Sigmoid colon (tissue), 7 donors: ENCODE data around the gene SYS1. TPM values are rescaled to one million over a fixed set of nuclear protein-coding genes. Genes with fewer than 3 reads are reported as not detected.

Source experiments
- DNase-seq: peaks from one replicate; pipeline ENCODE4 v3.0.0-alpha.2; 2019
- H3K27ac ChIP-seq, 4 donors: fragments of 200-600 bp; sonication (generic); one replicate each; pipeline ENCODE4 v1.5.1; 2016 to 2019; ENCODE audit warnings: mild to moderate bottlenecking in 1 of 4
- H3K27me3 ChIP-seq, 3 donors: fragments of 200-600 bp; sonication (generic); one replicate each; pipeline ENCODE4 v1.5.1; 2019; ENCODE audit warnings: mild to moderate bottlenecking in 1 of 3
- H3K36me3 ChIP-seq, 4 donors: fragments of 200-600 bp; sonication (generic); one replicate each; pipeline ENCODE4 v1.5.1; 2016 to 2019
- H3K4me1 ChIP-seq, 4 donors: fragments of 200-600 bp; sonication (generic); one replicate each; pipeline ENCODE4 v1.5.1; 2017 to 2019
- H3K4me3 ChIP-seq, 4 donors: fragments of 200-600 bp; sonication (generic); one replicate each; pipeline ENCODE4 v1.5.1; 2017 to 2019; ENCODE audit warnings: mild to moderate bottlenecking in 2 of 4, moderate library complexity in 1 of 4
- H3K9me3 ChIP-seq, 4 donors: fragments of 200-600 bp in 3 of 4; sonication (generic) in 3 of 4; one replicate each; pipeline versions ENCODE4 v1.5.1 to v1.6.1; 2013 to 2019
- CTCF ChIP-seq, 4 experiments: fragments of 450-650 bp in 3 of 4; fragments of 200-600 bp in 1 of 4; IDR thresholded peaks; one replicate each; pipeline ENCODE4 v1.5.1; 2016 to 2019; ENCODE audit warnings: antibody characterized with exemption in 4 of 4, mild to moderate bottlenecking in 3 of 4, moderate library complexity in 2 of 4
- EP300 ChIP-seq, 4 donors: sonication (generic); formaldehyde crosslinking; IDR thresholded peaks; one replicate each; pipeline ENCODE4 v1.6.1; 2017; ENCODE audit warnings: antibody characterized with exemption in 4 of 4
- POLR2A ChIP-seq, 2 donors: fragments of 450-650 bp; IDR thresholded peaks; one replicate each; pipeline ENCODE4 v1.6.1; 2016; ENCODE audit warnings: antibody characterized with exemption in 2 of 2, mild to moderate bottlenecking in 2 of 2, moderate library complexity in 2 of 2
- POLR2AphosphoS5 ChIP-seq, 4 donors: sonication (generic); formaldehyde crosslinking; IDR thresholded peaks; one replicate each; pipeline ENCODE4 v1.6.1; 2017; ENCODE audit warnings: antibody characterized with exemption in 4 of 4
- WGBS, 2 donors: extraction: QIAGEN DNeasy Blood & Tissue Kit; methylation state at CpG; one replicate each; pipeline ENCODE4 v1.1.7; 2013; 5-methylcytosine and 5-hydroxymethylcytosine counted together
- intact Hi-C: fragments of 100-400 bp; cut with DNase I; formaldehyde crosslinking; loops from one replicate; pipeline ENCODE4 v1.15.1; 2023
- polyA plus RNA-seq, 3 donors: library from polyadenylated mRNA; stranded (reverse); fragments of 200-250 nt; gene quantifications; one replicate each; pipeline ENCODE4 v1.2.3, GENCODE V29; 2013
- total RNA-seq, 4 donors: library from RNA; depleted of rRNA; stranded (reverse); fragments of >200 nt; gene quantifications; one replicate each; pipeline ENCODE4 v1.1.0, GENCODE V29; 2016
- donor health status: healthy with polysubstance abuse.
- donor health status: Bipolar disorder and iron deficiency.
- donor health status: healthy.

SYS1 gene
- total and polyA plus RNA-seq, 7 donors, result 14.4 to 58.7 (median 44.2) TPM

DNA sequence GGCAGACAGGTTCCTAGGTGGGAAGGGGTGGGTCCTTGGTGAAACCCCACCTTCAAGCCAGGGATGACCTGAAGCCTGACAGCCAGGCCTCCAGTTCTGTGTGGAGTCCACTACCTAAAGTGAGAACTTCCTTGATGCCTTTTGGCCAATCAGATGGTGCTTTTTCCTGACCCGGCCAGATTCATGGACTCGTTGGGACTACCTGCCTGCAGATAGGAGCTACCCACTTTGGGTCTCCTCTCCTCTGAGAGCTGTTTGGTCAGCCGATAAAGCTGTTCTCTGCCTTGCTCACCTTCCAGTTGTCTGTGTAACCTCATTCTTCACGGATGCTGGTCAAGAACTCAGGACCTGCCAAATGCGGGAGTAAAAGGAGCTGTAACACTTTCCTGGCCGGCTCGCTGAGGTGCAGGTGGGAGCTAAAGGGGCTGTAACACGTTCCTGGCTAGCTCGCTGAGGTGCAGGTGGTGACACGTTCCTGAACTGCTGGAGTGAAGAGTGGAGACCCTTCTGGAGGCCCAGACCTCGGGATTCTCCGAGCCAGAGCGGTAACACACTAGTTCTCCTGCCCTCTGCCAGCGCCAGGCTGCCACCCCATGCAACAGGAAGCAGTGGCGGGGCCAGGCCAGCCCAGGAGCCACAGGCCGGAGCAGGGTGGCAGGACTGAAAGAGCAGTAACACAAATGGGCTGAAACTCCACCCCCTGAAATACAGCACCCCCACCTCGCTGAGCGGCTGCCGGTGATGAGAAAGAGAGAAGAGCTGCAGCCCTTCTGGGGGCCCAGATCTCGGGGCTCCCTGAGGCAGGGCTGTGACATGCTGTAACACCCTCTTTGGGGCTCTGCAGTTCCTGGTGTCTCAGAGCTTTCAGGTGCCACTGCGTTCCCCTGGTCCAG, 31.5 kb downstream of the SYS1 start:
- no peak overlapping the region for H3K4me3 ChIP-seq
- no peaks in the 10 kb centered on the region for H3K27me3 ChIP-seq
- H3K36me3 ChIP-seq, result no peaks in the 10 kb centered on the region
- TF ChIP-seq CTCF (IDR thresholded peaks at IDR 0.05) (no peak), POLR2A (IDR thresholded peaks at IDR 0.05) (no peak), EP300 (IDR thresholded peaks at IDR 0.05) (no peak), POLR2AphosphoS5 (IDR thresholded peaks at IDR 0.05) (no peak)
- DNase-seq, result no peak
- WGBS, 2 donors, result 87 to 91% methylated on average over 21 of the region's 21 CpGs
- no peak overlapping the region for H3K27ac ChIP-seq
- H3K4me1 ChIP-seq, result no peaks in the 10 kb centered on the region
- intact Hi-C loops, result no loop called here
- H3K9me3 ChIP-seq, result no peaks in the 10 kb centered on the region

DNA sequence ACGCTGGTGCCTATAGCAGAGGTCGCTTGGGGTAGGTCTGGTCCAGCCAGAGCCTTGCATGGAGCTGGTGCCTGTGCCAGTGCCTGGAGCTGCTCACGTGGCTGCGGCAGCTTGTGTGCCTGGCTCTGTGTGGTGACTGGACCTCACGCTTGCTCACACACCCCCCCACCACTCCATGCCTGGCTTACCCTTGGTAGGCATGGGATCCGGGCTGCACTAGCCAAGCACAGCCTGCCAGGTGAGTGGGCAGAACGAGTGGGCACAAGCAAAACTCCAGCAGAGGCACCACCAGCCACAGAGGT, 32.1 kb downstream of the SYS1 start:
- WGBS, 2 donors, result 93 to 94% methylated on average over 7 of the region's 7 CpGs
- Histone ChIP-seq H3K4me1 (no peaks in the 10 kb centered on the region), H3K4me3 (no peak overlapping the region), H3K27me3 (no peaks in the 10 kb centered on the region), H3K9me3 (no peaks in the 10 kb centered on the region), H3K36me3 (no peaks in the 10 kb centered on the region), H3K27ac (no peak overlapping the region)
- no peak for TF ChIP-seq CTCF (IDR thresholded peaks at IDR 0.05)
- no peak for TF ChIP-seq POLR2A (IDR thresholded peaks at IDR 0.05)
- TF ChIP-seq POLR2AphosphoS5 (IDR thresholded peaks at IDR 0.05), result no peak
- no peak for TF ChIP-seq EP300 (IDR thresholded peaks at IDR 0.05)
- intact Hi-C loops, result no loop called here
- no peak for DNase-seq

- WGBS, 2 donors, result 93 to 98% methylated on average over 1 of the region's 1 CpG
- H3K4me3 ChIP-seq, result no peak overlapping the region
- peaks cover 0 to 5% (median 0%) of the 10 kb centered on the region in 4 donors for H3K9me3 ChIP-seq
- H3K36me3 ChIP-seq, result no peaks in the 10 kb centered on the region
- no peaks in the 10 kb centered on the region for H3K4me1 ChIP-seq
- no peak for DNase-seq
- H3K27me3 ChIP-seq, result no peaks in the 10 kb centered on the region
- intact Hi-C loops, result no loop called here
- no peak overlapping the region for H3K27ac ChIP-seq
- TF ChIP-seq CTCF (IDR thresholded peaks at IDR 0.05) (no peak), POLR2A (IDR thresholded peaks at IDR 0.05) (no peak), POLR2AphosphoS5 (IDR thresholded peaks at IDR 0.05) (no peak), EP300 (IDR thresholded peaks at IDR 0.05) (no peak)
Measured at GRCh38 chr20:45399018-45399417, 36.1 kb downstream of the SYS1 start.

DNA sequence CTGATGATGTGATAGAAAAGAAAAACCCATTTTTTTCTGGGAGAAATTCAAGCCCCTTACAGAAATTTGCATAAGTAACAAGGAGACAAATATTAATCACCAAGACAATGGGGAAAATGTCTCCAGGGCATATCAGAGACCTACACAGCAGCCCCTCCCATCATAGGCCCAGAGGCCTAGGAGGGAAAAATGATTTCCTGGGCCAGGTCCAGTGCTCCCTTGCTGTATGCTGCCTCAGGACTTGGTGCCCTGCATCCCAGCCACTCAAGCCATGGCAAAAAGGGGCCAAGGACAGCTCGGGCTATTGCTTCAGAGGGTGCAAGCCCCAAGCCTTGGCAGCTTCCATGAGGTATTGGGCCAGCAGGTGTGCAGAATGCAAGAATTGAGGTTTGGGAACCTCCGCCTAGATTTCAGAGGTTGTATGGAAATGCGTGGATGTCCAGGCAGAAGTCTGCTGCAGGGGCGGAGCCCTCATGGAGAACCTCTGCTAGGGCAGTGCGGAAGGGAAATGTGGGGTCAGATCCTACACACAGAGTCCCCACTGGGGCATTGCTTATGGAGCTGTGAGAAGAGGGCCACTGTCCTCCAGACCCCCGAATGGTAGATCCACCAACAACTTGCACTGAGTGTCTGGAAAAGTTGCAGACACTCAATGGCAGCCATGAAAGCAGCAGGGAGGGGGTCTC, 37.5 kb downstream of the SYS1 start:
- intact Hi-C loops, result loop anchor here (10.0 kb wide), 1 partner anchor 436 kb away; the partner anchor contains the start of genes STK4 and TOMM34
- no peak for DNase-seq
- Histone ChIP-seq H3K4me1 (peaks cover 0 to 2% (median 0%) of the 10 kb centered on the region in 4 donors), H3K9me3 (peaks cover 0 to 5% (median 0%) of the 10 kb centered on the region in 4 donors), H3K27me3 (no peaks in the 10 kb centered on the region), H3K4me3 (no peak overlapping the region), H3K36me3 (no peaks in the 10 kb centered on the region), H3K27ac (no peak overlapping the region)
- TF ChIP-seq CTCF (IDR thresholded peaks at IDR 0.05) (no peak), EP300 (IDR thresholded peaks at IDR 0.05) (no peak), POLR2A (IDR thresholded peaks at IDR 0.05) (no peak), POLR2AphosphoS5 (IDR thresholded peaks at IDR 0.05) (no peak)
- WGBS, 2 donors, result 97 to 98% methylated on average over 6 of the region's 6 CpGs
